Mesenchymal stem cell (in vitro differentiated cells and primary cell): ENCODE measurements around the gene SV2B.

Source experiments
- DNase-seq: peaks from one replicate; pipeline ENCODE4 v3.0.0-alpha.2; 2013
- H2AFZ ChIP-seq: one replicate; pipeline ENCODE4 v1.6.1; 2013; ENCODE audit warnings: low read depth, mild to moderate bottlenecking, control low read depth, inconsistent platforms, low read length, moderate library complexity
- H2AK5ac ChIP-seq: 2 replicates; pipeline ENCODE4 v1.6.1; 2013; ENCODE audit warnings: low read length, moderate library complexity, mild to moderate bottlenecking, inconsistent platforms; ENCODE audit not compliant: severe bottlenecking
- H2BK120ac ChIP-seq: one replicate; pipeline ENCODE4 v1.6.1; 2013; ENCODE audit warnings: low read depth, mild to moderate bottlenecking, inconsistent platforms, low read length, moderate library complexity
- H2BK12ac ChIP-seq, 2 experiments: one replicate each; pipeline ENCODE4 v1.6.1; 2013; ENCODE audit warnings: inconsistent platforms in 2 of 2, low read length in 2 of 2, mild to moderate bottlenecking in 2 of 2, moderate library complexity in 2 of 2, control low read depth in 1 of 2
- H2BK15ac ChIP-seq: one replicate; pipeline ENCODE4 v1.6.1; 2013; ENCODE audit warnings: mild to moderate bottlenecking, low read depth, inconsistent platforms; ENCODE audit not compliant: poor library complexity, severe bottlenecking
- H2BK5ac ChIP-seq: 2 replicates; pipeline ENCODE4 v1.6.1; 2013; ENCODE audit warnings: low read depth, mild to moderate bottlenecking, low read length, control low read depth, inconsistent platforms; ENCODE audit not compliant: poor library complexity, severe bottlenecking
- H3K14ac ChIP-seq, 2 experiments: one replicate each; pipeline ENCODE4 v1.6.1; 2013; ENCODE audit warnings: inconsistent platforms in 2 of 2, low read length in 2 of 2, control low read depth in 1 of 2, mild to moderate bottlenecking in 1 of 2, moderate library complexity in 1 of 2
- H3K18ac ChIP-seq, 2 experiments: one replicate each; pipeline ENCODE4 v1.6.1; 2013; ENCODE audit warnings: inconsistent platforms in 2 of 2, low read length in 2 of 2, control low read depth in 1 of 2, low read depth in 1 of 2, mild to moderate bottlenecking in 1 of 2
- H3K23ac ChIP-seq, 2 experiments: one replicate each; pipeline ENCODE4 v1.6.1; 2013; ENCODE audit warnings: inconsistent platforms in 2 of 2, low read length in 2 of 2, mild to moderate bottlenecking in 2 of 2, moderate library complexity in 2 of 2, control low read depth in 1 of 2
- H3K27ac ChIP-seq: 2 replicates; pipeline ENCODE4 v1.5.1; 2013; ENCODE audit warnings: mild to moderate bottlenecking, moderate library complexity, low read length, control low read depth, inconsistent platforms; ENCODE audit not compliant: poor library complexity, severe bottlenecking
- H3K27me3 ChIP-seq, 2 experiments: 2 replicates each; pipeline versions ENCODE4 v1.6.1 to v1.7.0; 2013; ENCODE audit warnings: low read length in 2 of 2, mild to moderate bottlenecking in 2 of 2, moderate library complexity in 2 of 2, control low read depth in 1 of 2, inconsistent platforms in 1 of 2; ENCODE audit not compliant: control insufficient read depth in 1 of 2, insufficient read depth in 1 of 2
- H3K36me3 ChIP-seq, 2 experiments: 2 replicates each; pipeline versions ENCODE4 v1.6.1 to v1.7.0; 2013; ENCODE audit warnings: low read length in 2 of 2, control low read depth in 1 of 2, inconsistent platforms in 1 of 2, low read depth in 1 of 2, mild to moderate bottlenecking in 1 of 2; ENCODE audit not compliant: insufficient read depth in 2 of 2, control insufficient read depth in 1 of 2
- H3K4ac ChIP-seq, 2 experiments: one replicate each; pipeline ENCODE4 v1.6.1; 2013; ENCODE audit warnings: inconsistent platforms in 2 of 2, low read length in 2 of 2, mild to moderate bottlenecking in 2 of 2, moderate library complexity in 2 of 2, control low read depth in 1 of 2, low read depth in 1 of 2
- H3K4me1 ChIP-seq: 2 replicates; pipeline ENCODE4 v1.6.1; 2013; ENCODE audit warnings: low read depth, low read length, control low read depth; ENCODE audit not compliant: control insufficient read depth, insufficient read depth
- H3K4me2 ChIP-seq: 2 replicates; pipeline ENCODE4 v1.6.1; 2013; ENCODE audit warnings: low read length, mild to moderate bottlenecking, inconsistent platforms; ENCODE audit not compliant: poor library complexity, severe bottlenecking
- H3K4me3 ChIP-seq, 2 experiments: 2 replicates each; pipeline versions ENCODE4 v1.5.1 to v1.7.0; 2013; ENCODE audit warnings: low read length in 2 of 2, mild to moderate bottlenecking in 2 of 2, control low read depth in 1 of 2, low read depth in 1 of 2; ENCODE audit not compliant: insufficient read depth in 1 of 2
- H3K79me1 ChIP-seq: replicated peaks from 2 replicates; pipeline ENCODE4 v1.6.1; 2013; ENCODE audit warnings: mild to moderate bottlenecking, control low read depth, low read length, inconsistent platforms; ENCODE audit not compliant: poor library complexity, severe bottlenecking
- H3K9ac ChIP-seq: 2 replicates; pipeline ENCODE4 v1.7.0; 2013; ENCODE audit warnings: mild to moderate bottlenecking, low read length, moderate library complexity
- H3K9me3 ChIP-seq: 2 replicates; pipeline ENCODE4 v1.7.0; 2013; ENCODE audit warnings: mild to moderate bottlenecking, low read length; ENCODE audit not compliant: control insufficient read depth
- H4K8ac ChIP-seq: one replicate; pipeline ENCODE4 v1.6.1; 2013; ENCODE audit warnings: inconsistent platforms, mild to moderate bottlenecking, low read length, moderate library complexity
- H4K91ac ChIP-seq: one replicate; pipeline ENCODE4 v1.6.1; 2013; ENCODE audit warnings: mild to moderate bottlenecking, low read length, inconsistent platforms
- WGBS: methylation state at CpG from one replicate; pipeline ENCODE4 v1.1.7; 2013; ENCODE audit warnings: mixed read lengths; 5-methylcytosine and 5-hydroxymethylcytosine counted together

The SV2B gene

GRCh38 chr15:91168457-91168856 lies 68.4 kb downstream of the SV2B start:
- Histone ChIP-seq H3K14ac (no peak overlapping the region), H3K23ac (no peak overlapping the region), H2BK5ac (no peak overlapping the region), H3K79me1 (no peaks in the 10 kb centered on the region), H3K9me3 (peaks cover 28% of the 10 kb centered on the region), H3K4ac (no peak overlapping the region), H4K8ac (no peak overlapping the region), H3K4me2 (no peak overlapping the region), H2AK5ac (no peak overlapping the region), H3K36me3 (no peaks in the 10 kb centered on the region), H3K27ac (no peak overlapping the region), H2BK120ac (no peak overlapping the region), H3K27me3 (no peaks in the 10 kb centered on the region), H3K18ac (no peak overlapping the region), H3K4me1 (no peaks in the 10 kb centered on the region), H3K4me3 (no peak overlapping the region), H4K91ac (no peak overlapping the region), H2BK12ac (no peak overlapping the region), H2BK15ac (no peak overlapping the region), H2AFZ (no peak overlapping the region), H3K9ac (no peak overlapping the region)
- no peak for DNase-seq

DNA sequence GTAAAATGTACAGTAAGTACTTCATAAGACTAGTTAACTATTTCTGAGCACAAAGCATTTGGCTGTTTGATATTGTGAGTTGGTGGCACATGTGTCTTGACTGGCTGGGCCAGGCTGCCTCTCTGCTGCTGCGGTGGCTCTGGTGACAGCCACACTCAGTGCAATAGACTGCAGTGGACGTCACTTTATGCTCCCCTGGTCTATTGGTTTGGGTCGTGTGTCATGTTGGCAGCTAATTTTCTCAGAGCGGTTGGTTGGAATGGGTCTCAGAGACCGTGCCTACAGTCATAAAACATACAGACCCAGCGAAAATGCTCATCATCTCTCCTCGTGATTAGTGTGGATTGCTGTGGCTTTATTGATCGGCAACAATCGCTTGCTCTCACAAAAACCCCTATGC lies 71.3 kb downstream of the SV2B start:
- no peaks in the 10 kb centered on the region for H3K27me3 ChIP-seq
- H3K14ac ChIP-seq = no peak overlapping the region
- no peak overlapping the region for H3K4me2 ChIP-seq
- 64% methylated on average over 7 of the region's 9 CpGs for WGBS
- H3K9me3 ChIP-seq = peaks cover 13% of the 10 kb centered on the region
- H3K23ac ChIP-seq = no peak overlapping the region
- H2BK12ac ChIP-seq = no peak overlapping the region
- no peak for DNase-seq
- H3K79me1 ChIP-seq = no peaks in the 10 kb centered on the region
- no peak overlapping the region for H3K4me3 ChIP-seq
- H2AK5ac ChIP-seq = no peak overlapping the region
- H3K4ac ChIP-seq = no peak overlapping the region
- H3K9ac ChIP-seq = no peak overlapping the region
- no peaks in the 10 kb centered on the region for H3K4me1 ChIP-seq
- H4K8ac ChIP-seq = no peak overlapping the region
- H2AFZ ChIP-seq = no peak overlapping the region
- no peak overlapping the region for H3K18ac ChIP-seq
- no peak overlapping the region for H3K27ac ChIP-seq
- H2BK120ac ChIP-seq = no peak overlapping the region
- no peak overlapping the region for H2BK5ac ChIP-seq
- no peaks in the 10 kb centered on the region for H3K36me3 ChIP-seq
- H4K91ac ChIP-seq = no peak overlapping the region
- H2BK15ac ChIP-seq = no peak overlapping the region

- H3K4me2 ChIP-seq = no peak overlapping the region
- no peak overlapping the region for H3K23ac ChIP-seq
- H2AK5ac ChIP-seq = no peak overlapping the region
- H3K18ac ChIP-seq = no peak overlapping the region
- H3K27ac ChIP-seq = no peak overlapping the region
- H3K27me3 ChIP-seq = no peaks in the 10 kb centered on the region
- no peaks in the 10 kb centered on the region for H3K9me3 ChIP-seq
- no peaks in the 10 kb centered on the region for H3K4me1 ChIP-seq
- no peak overlapping the region for H2BK15ac ChIP-seq
- 65% methylated on average over 3 of the region's 3 CpGs for WGBS
- H3K14ac ChIP-seq = no peak overlapping the region
- no peak for DNase-seq
- no peaks in the 10 kb centered on the region for H3K36me3 ChIP-seq
- H3K4me3 ChIP-seq = no peak overlapping the region
- no peak overlapping the region for H2BK5ac ChIP-seq
- H4K91ac ChIP-seq = no peak overlapping the region
- no peak overlapping the region for H4K8ac ChIP-seq
- no peak overlapping the region for H2BK120ac ChIP-seq
- no peak overlapping the region for H2AFZ ChIP-seq
- H3K79me1 ChIP-seq = no peaks in the 10 kb centered on the region
- H3K4ac ChIP-seq = no peak overlapping the region
- H3K9ac ChIP-seq = no peak overlapping the region
- no peak overlapping the region for H2BK12ac ChIP-seq
Measured at GRCh38 chr15:91182101-91182500, 82.0 kb downstream of the SV2B start.

DNA sequence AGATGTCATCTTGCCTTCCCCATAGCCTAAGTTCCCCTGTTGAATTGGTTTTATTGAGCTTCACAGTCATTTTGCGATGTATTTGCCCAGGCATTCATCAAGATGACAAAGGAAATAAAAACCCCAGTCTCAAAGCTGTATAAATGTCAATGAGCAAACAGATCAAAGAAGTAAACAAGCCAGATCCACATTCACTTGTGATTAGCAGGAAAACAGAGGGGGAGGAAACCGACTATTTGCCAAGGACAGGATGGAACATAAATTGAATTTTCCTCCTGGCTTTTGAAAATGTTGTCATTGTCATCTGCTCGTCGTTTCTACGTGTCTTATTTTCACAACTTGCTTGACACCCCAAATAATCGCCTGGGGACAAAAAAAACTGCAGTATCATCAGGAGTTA lies 83.5 kb downstream of the SV2B start:
- no peak overlapping the region for H3K4me3 ChIP-seq
- H3K36me3 ChIP-seq = no peaks in the 10 kb centered on the region
- no peak overlapping the region for H2BK12ac ChIP-seq
- no peak overlapping the region for H3K18ac ChIP-seq
- no peak overlapping the region for H4K91ac ChIP-seq
- WGBS = 50% methylated on average over 5 of the region's 6 CpGs
- H2AK5ac ChIP-seq = no peak overlapping the region
- H2BK5ac ChIP-seq = no peak overlapping the region
- H4K8ac ChIP-seq = no peak overlapping the region
- no peak overlapping the region for H3K23ac ChIP-seq
- no peak overlapping the region for H3K9ac ChIP-seq
- no peak overlapping the region for H2BK15ac ChIP-seq
- no peak overlapping the region for H3K4me2 ChIP-seq
- H3K27ac ChIP-seq = no peak overlapping the region
- H3K4me1 ChIP-seq = no peaks in the 10 kb centered on the region
- H3K14ac ChIP-seq = no peak overlapping the region
- no peak overlapping the region for H2BK120ac ChIP-seq
- no peaks in the 10 kb centered on the region for H3K9me3 ChIP-seq
- DNase-seq = no peak
- H3K79me1 ChIP-seq = no peaks in the 10 kb centered on the region
- no peak overlapping the region for H2AFZ ChIP-seq
- no peaks in the 10 kb centered on the region for H3K27me3 ChIP-seq
- H3K4ac ChIP-seq = no peak overlapping the region
